ENCODE measurements around the gene FAM227A.

Gene FAM227A

DNA sequence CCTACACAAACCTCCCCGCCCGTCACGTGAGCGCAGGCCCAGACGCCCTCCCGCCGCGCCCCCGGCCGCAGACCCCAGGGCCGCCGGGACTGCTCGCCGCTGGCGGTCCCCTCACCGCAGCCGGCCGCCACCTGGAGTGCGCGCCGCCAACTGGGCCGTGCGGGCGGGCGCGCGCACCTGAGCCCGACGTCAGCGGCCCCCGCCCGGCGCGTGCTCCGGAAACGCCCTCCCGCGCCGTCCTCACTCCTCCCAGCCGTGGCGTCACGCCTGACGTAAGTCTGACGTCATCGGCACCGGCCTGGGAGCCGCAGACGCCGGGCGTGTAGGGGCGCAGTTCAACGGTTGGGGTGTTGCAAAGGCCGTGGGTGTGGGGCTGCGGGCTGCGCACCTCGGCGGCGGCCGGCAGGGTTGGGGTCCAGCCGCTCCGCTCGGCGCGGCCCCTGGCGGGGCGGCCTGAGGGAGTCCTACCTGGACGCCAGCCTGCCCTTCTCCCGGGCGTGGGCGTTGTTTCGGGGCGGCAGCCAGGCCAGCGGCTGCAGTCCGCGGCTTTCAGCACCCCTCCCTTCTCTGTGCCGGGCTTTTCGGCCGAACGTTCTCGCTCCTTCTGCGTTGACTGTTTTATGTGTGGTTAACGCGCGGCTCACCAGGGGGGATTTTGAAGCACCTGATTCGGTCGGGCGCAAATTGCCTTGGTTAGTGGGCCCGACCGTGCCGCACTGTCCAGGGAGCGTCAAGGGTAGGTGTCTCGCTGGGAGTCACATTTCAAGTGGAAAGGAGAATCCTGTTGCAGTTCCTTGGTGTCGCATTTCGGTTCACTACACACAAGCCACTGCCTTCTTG lies 44.8 kb upstream of the FAM227A start, which contains the start of gene JOSD1 (continued):
- TF ChIP-seq, protein P1, sequence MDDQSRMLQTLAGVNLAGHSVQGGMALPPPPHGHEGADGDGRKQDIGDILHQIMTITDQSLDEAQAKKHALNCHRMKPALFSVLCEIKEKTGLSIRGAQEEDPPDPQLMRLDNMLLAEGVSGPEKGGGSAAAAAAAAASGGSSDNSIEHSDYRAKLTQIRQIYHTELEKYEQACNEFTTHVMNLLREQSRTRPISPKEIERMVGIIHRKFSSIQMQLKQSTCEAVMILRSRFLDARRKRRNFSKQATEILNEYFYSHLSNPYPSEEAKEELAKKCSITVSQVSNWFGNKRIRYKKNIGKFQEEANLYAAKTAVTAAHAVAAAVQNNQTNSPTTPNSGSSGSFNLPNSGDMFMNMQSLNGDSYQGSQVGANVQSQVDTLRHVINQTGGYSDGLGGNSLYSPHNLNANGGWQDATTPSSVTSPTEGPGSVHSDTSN (CRISPR knock-in tag; IDR thresholded peaks at IDR 0.05): peak; percentile 61
- no peak for TF ChIP-seq ZNF549 (tag by site-specific recombination; IDR thresholded peaks at IDR 0.05)
- peak; percentile 18; the same call in 1 of the 2 replicates for TF ChIP-seq ZNF626 (tag by site-specific recombination; IDR thresholded peaks at IDR 0.05)
- TF ChIP-seq ZNF112 (tag by site-specific recombination; IDR thresholded peaks at IDR 0.05): no peak

DNA sequence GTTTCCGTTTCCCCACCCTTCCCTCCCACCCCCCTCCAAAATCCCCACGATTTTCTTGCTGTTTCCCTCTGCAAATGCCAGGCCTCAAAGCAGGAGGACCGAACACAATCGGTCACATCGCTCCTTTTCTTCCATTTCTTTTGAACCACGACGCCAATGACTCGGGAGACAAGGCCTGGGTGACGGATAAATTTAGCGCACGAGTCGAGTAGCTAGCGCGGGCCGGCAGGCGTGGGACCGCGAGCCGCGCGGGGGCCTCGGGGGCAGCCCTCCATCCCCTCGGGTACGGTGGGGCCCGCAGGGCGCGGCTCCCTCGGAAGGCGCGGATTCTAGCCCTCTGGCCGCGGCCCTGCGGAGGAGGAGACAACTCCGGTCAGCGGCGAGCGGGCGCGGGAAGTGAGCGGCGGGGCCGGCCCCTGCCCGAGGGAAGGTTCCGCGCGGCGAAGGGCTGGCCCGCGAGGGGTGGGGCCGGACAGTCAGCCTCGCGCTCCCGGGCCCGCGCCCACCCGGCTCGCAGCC lies 44.1 kb upstream of the FAM227A start:
- POLR2A ChIA-PET: interaction anchor here (3.1 to 8.0 kb wide), 2 partner anchors 11 to 18 kb away, joined by 10 to 60 read pairs; partner anchors contain the start of gene TOMM22
- CTCF ChIA-PET: interaction anchor here (0.6 to 2.9 kb wide), 2 partner anchors 19 to 747 kb away, joined by 3 to 20 read pairs; partner anchors contain the start of genes C22orf23, POLR2F and TOMM22
- peaks cover 4 to 30% of the 10 kb centered on the region in 2 experiments; a peak in 2 of 3 replicates for H3K36me3 ChIP-seq (ENCODE audit: control insufficient read depth in 2 of 2, insufficient read depth in 1 of 2, low read length in 2 of 2)
- peak overlapping the region; percentile 93 for H3K27ac ChIP-seq (ENCODE audit: extremely low read depth, low read depth, low read length)
- no peaks in the 10 kb centered on the region for H3K9me3 ChIP-seq (ENCODE audit: control insufficient read depth, insufficient read depth, low read depth, low read length)
- peak overlapping the region; percentile 76 for H3K4me3 ChIP-seq (ENCODE audit: low read depth, low read length)
- TF ChIP-seq, protein P2, sequence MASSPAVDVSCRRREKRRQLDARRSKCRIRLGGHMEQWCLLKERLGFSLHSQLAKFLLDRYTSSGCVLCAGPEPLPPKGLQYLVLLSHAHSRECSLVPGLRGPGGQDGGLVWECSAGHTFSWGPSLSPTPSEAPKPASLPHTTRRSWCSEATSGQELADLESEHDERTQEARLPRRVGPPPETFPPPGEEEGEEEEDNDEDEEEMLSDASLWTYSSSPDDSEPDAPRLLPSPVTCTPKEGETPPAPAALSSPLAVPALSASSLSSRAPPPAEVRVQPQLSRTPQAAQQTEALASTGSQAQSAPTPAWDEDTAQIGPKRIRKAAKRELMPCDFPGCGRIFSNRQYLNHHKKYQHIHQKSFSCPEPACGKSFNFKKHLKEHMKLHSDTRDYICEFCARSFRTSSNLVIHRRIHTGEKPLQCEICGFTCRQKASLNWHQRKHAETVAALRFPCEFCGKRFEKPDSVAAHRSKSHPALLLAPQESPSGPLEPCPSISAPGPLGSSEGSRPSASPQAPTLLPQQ (tag by site-specific recombination; IDR thresholded peaks at IDR 0.05): peak; percentile 96
- 0 out of 2 replicates have a peak, but pooled peaks have one; percentile 13 for TF ChIP-seq YY1 (tag by site-specific recombination; IDR thresholded peaks at IDR 0.05)
- TF ChIP-seq HOXD13 (CRISPR knock-in tag; IDR thresholded peaks at IDR 0.05; ENCODE audit: borderline replicate concordance): no peak
- TF ChIP-seq, protein P3, sequence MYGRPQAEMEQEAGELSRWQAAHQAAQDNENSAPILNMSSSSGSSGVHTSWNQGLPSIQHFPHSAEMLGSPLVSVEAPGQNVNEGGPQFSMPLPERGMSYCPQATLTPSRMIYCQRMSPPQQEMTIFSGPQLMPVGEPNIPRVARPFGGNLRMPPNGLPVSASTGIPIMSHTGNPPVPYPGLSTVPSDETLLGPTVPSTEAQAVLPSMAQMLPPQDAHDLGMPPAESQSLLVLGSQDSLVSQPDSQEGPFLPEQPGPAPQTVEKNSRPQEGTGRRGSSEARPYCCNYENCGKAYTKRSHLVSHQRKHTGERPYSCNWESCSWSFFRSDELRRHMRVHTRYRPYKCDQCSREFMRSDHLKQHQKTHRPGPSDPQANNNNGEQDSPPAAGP (tag by site-specific recombination; IDR thresholded peaks at IDR 0.05): peak; percentile 32; the same call in 1 of the 2 replicates
- TF ChIP-seq KLF10 (tag by site-specific recombination; IDR thresholded peaks at IDR 0.05): no peak
- TF ChIP-seq ZNF677 (tag by site-specific recombination; IDR thresholded peaks at IDR 0.05): 0 out of 2 replicates have a peak, but pooled peaks have one; percentile 3
- TF ChIP-seq, protein P4, sequence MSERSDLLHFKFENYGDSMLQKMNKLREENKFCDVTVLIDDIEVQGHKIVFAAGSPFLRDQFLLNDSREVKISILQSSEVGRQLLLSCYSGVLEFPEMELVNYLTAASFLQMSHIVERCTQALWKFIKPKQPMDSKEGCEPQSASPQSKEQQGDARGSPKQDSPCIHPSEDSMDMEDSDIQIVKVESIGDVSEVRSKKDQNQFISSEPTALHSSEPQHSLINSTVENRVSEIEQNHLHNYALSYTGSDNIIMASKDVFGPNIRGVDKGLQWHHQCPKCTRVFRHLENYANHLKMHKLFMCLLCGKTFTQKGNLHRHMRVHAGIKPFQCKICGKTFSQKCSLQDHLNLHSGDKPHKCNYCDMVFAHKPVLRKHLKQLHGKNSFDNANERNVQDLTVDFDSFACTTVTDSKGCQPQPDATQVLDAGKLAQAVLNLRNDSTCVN (tag by site-specific recombination; optimal IDR thresholded peaks at IDR 0.05): peak; percentile 94
- TF ChIP-seq ZFP69B (tag by site-specific recombination; IDR thresholded peaks at IDR 0.05): peak; percentile 89
- TF ChIP-seq KLF1 (tag by site-specific recombination; IDR thresholded peaks at IDR 0.05): peak; percentile 8; the same call in 1 of the 2 replicates
- TF ChIP-seq ZNF76 (tag by site-specific recombination; IDR thresholded peaks at IDR 0.05; ENCODE audit: borderline replicate concordance, low read depth): 0 out of 2 replicates have a peak, but pooled peaks have one; percentile 9
- peak; percentile 17; the same call in 1 of the 2 replicates for TF ChIP-seq ZXDB (tag by site-specific recombination; IDR thresholded peaks at IDR 0.05)
- TF ChIP-seq ZBTB17 (tag by site-specific recombination; IDR thresholded peaks at IDR 0.05): peak; percentile 50
- no peak for TF ChIP-seq GLIS1 (tag by site-specific recombination; IDR thresholded peaks at IDR 0.05)
- TF ChIP-seq KLF8 (tag by site-specific recombination; IDR thresholded peaks at IDR 0.05): peak; percentile 63; the same call in 1 of the 2 replicates
- TF ChIP-seq, protein P5, sequence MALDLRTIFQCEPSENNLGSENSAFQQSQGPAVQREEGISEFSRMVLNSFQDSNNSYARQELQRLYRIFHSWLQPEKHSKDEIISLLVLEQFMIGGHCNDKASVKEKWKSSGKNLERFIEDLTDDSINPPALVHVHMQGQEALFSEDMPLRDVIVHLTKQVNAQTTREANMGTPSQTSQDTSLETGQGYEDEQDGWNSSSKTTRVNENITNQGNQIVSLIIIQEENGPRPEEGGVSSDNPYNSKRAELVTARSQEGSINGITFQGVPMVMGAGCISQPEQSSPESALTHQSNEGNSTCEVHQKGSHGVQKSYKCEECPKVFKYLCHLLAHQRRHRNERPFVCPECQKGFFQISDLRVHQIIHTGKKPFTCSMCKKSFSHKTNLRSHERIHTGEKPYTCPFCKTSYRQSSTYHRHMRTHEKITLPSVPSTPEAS (tag by site-specific recombination; IDR thresholded peaks at IDR 0.05): no peak
- TF ChIP-seq ZNF555 (tag by site-specific recombination; conservative IDR thresholded peaks at IDR 0.05): no peak
- no peak for TF ChIP-seq ZNF621 (tag by site-specific recombination; IDR thresholded peaks at IDR 0.05)
- no peak for TF ChIP-seq ZNF132 (tag by site-specific recombination; IDR thresholded peaks at IDR 0.05; ENCODE audit: borderline replicate concordance)
- TF ChIP-seq, protein P6, sequence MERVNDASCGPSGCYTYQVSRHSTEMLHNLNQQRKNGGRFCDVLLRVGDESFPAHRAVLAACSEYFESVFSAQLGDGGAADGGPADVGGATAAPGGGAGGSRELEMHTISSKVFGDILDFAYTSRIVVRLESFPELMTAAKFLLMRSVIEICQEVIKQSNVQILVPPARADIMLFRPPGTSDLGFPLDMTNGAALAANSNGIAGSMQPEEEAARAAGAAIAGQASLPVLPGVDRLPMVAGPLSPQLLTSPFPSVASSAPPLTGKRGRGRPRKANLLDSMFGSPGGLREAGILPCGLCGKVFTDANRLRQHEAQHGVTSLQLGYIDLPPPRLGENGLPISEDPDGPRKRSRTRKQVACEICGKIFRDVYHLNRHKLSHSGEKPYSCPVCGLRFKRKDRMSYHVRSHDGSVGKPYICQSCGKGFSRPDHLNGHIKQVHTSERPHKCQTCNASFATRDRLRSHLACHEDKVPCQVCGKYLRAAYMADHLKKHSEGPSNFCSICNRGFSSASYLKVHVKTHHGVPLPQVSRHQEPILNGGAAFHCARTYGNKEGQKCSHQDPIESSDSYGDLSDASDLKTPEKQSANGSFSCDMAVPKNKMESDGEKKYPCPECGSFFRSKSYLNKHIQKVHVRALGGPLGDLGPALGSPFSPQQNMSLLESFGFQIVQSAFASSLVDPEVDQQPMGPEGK (tag by site-specific recombination; IDR thresholded peaks at IDR 0.05): peak; percentile 38
- TF ChIP-seq MEIS1 (CRISPR knock-in tag; IDR thresholded peaks at IDR 0.05; ENCODE audit: borderline replicate concordance): no peak
- TF ChIP-seq ZNF335 (tag by site-specific recombination; conservative IDR thresholded peaks at IDR 0.05): peak; percentile 95
- TF ChIP-seq ZNF311 (tag by site-specific recombination; IDR thresholded peaks at IDR 0.05; ENCODE audit: borderline replicate concordance): no peak
- H3K4me1 ChIP-seq (ENCODE audit: control insufficient read depth, insufficient read depth, low read length): peaks cover 7% of the 10 kb centered on the region; the same call in 1 of the 2 replicates

Measured in HEK293 (cell line).